Eye (tissue), 1 donor: Measurements from ENCODE around the gene MYO5A.
A peak's percentile ranks its signal among the peaks of the same experiment; 100 is the strongest.

Source experiments
- DNase-seq: peaks from one replicate; pipeline ENCODE4 v3.0.0-alpha.2; 2015

Gene MYO5A

DNA sequence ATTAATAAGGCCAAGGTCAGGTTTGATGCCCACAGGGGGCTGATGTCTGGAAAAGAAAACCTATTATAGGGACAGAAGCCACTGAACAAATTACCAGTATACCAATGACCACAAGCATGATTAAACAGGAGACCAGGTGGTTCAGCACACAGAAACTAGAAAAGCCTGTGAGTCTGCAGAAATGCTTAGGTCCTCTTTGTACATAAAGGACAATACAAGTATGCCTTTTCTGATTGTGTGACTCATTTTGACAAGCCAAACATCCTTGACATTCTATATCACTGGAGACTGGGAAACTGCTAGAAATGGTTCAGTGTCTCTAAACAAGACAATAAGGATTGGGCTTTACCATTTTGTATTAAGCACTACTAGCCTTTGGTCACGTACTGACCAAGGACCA, 119.9 kb downstream of the MYO5A start:
- peak; percentile 48 for DNase-seq

DNA sequence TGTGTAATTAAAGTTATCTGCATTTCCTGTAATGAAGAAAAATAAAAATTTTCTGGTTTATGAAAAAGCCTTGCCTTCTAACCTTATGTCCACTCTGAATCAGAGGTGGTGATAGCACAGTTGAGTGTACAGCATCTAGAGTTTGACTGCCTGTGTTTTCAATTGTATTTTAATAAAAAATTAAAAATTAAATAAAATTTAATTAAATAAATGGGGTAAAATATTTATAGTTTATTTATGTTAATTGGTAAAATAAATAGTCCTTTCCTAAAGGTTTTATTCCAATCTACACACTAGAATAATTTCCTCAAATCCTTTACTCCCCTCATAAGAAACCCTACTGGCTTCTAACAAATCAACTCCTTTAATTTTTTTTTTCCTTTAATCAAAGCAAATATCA, 121.3 kb downstream of the MYO5A start:
- no peak for DNase-seq

DNA sequence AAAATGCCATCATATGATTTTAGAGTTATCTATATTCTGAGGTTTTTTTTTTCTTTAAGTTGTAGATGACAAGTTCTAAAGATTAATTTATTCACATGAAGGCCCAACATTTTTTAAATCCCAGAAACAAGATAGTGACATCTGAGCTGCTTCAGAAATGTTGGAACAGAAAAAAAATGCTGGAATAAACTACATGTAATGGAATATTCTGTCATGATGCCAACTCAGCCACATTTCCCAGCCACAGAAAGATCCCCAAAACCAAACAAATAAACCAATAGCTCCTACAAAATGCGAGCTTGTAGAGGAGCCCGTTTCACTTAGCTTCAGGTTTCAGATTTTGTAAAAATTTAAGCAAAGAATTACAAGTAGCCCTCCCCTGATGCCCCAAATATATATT, 122.1 kb downstream of the MYO5A start:
- no peak for DNase-seq

DNA sequence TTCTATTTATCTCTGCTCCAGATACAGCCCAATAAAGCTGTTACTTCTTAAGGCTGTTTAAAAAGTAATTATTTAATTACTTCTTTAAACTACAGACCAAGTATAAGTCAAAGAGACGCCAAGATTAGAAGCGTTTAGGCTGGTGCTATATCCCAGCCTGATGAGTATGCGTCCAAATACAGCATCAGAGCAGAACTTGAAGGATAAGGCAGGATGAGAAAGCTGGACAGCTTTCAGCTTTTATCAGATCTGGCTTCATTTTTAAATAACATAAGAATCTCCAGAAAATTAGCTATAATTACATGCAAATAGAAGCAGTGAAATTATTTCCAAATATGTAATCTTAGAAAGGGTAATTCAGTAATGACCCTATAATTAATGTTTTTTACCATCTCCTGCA, 122.8 kb downstream of the MYO5A start:
- DNase-seq = no peak

DNA sequence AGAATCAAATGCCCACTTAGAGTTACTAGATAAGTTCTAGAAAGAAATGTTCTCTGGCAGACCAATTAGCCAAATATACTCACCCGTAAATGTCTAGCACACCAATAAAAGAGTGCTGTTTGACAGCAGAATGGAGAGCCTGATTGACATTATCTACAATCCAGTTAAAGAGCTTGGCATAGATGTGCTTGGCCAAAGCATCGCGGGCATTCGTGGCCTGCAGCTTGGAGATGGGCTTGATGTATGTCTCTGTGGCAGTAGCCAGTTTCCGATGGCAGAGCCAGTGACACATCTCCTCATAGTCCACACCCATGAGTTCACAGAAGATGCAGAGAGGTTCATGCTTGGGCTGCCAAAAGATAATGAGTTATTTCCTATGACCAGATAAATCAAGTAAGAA, 131.6 kb downstream of the MYO5A start:
- no peak for DNase-seq

DNA sequence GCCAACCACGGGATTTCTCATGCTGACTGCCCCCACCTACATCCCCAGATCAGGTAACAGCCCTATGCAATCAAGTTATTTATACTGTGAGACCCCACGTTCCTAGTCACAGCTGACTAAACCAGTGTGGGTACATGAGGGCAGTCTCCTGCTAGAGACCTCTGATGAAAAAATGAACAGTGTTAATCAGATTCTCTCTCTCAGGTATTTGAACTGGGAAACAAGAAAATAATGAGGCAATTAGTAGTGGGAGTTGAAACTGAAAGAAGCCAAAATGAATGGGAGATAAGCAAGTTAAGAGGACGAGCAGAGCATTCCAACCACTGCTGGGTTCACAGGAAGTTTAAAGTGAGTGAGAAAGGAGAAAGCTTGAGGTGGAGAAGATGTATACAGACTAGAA, 134.6 kb downstream of the MYO5A start:
- DNase-seq = peak; percentile 4

DNA sequence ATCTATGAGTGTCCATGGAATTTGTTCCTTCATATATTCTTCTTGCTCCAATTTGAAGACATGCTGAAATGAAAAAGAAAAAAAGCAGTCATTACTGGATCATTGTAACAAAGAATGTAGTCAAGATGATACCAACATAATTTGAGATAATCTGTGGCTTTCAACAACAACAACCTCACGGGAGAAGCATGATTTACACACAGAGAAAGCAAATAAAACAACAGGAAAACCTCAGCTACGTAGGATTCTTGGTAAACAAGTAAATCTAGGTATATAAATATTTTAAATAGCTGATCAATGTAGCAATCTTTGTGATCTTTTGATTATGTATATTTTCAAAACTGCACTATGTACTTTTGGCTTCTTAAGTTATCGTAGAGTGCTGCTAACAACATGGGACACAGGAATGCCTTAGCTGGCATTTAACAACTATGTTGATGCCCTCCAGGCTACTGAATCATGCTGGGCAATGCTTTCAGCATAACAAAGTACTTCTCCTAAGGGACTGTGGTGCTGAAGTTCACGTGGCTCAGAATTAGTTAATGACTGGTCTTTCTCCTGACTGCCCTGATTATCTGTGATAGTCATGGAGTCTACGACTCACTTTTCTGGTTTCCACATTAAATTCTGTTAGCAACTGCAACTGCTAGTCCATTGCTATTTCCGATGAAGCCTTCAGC, 136.5 kb downstream of the MYO5A start:
- peak; percentile 3 for DNase-seq

DNA sequence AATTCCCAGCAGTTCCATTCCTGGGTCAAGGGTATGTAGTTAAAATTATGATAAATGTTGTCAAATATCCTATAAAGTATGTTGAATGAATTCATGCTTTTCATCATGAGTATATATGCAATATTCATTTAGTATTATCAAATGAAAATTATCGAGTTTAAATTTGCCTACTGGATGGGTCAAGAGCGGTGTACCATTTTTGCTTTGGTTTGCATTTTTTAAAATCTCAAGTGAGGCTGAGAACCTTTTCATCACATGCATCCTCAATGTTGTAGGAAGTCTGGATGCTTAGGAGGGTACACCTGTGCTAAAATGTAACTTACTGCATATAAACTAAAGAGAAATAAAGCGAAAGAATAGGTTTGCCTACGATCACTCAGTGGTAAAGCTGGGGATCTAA, 137.6 kb downstream of the MYO5A start:
- no peak for DNase-seq

DNA sequence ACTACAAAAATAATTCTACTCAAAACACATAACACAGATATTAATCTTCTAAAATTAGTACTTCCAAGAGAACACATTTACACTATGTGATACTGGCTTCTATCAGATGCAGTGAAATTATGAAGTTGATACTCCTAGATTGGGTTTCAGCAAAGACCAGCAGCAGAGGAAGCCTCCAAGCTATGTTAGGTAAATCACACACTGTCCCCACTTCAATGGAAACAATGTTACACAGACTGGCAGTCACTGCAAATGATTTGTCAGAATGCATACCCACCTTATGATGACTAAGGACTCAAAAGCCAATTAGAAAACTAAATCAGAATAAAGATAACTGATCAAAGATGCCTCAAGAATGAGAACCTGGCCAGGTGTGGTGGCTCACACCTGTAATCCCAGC, 143.0 kb downstream of the MYO5A start:
- DNase-seq = no peak

DNA sequence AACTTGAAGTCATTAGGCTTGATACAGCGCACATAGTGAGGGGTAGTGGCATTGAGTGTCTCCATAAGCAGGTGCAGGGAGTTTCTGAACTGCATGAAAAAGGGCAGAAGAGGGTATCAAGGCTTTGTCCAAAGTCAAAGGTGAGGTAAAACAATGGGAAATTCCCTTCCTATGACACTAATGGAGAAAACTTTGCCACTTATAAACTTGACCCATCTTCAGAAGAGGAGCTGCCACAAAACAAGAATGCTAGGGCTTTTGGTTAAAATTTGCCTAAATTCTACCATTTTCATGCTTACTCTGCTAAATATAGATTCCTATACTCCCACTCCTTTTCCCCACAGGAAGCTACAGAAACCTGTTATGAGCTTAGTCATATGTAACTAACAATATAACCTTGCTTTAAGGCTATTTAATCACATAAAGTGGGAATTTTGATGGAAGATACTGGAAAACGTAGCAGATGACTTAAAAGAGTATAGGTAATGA, 145.5 kb downstream of the MYO5A start:
- no peak for DNase-seq

DNA sequence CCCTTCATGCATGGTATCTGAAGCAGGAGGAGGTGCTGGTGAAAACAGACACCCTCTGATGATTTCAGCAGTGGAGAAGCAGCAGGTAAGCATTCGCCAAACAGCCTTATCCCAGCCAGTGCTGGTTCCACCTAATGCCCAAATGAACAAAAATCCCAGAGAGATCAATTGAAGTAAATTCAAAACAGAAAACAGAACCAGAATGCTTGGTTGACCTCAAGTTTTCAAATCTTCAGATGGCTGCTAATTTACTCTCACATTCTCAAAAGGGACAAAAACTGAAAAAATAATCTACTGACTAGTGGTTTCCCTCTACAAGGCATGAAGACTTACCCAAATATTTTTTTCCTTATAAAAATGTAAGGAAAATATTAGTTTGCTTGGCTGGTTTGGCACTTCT, 146.0 kb downstream of the MYO5A start:
- no peak for DNase-seq

DNA sequence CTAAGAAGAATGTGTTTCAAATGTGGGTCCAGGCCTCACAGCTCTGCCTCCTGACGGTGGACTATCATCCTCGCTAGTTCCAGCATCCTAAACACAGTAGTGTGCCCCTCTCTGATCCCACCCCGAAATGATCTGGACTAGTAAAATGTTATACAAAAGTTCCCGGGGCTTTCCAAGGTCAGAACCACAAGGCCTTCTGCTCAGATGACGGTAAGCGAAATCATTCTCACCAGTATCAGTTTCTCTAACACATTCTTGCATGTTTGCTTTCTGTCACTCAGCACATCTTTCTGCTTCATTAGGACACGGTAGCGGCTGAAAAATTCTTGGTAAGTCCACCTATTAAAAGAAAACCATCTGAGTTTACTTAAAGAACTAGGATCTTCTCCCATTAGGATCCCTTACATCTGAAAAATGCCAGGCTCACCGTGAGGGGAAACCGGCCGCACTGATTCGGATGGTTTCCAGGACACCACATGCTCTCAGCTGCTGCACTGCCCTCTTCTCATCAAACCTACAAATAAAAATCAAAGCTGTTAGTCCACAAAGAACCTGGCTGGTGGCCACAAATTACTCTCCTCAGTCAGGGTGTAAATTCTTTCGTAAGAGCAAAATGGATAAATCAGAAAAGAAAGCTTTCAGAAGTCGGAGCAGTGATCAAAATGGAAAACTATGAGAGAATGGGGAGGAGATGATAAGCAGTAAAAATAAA, 149.1 kb downstream of the MYO5A start:
- no peak for DNase-seq

DNA sequence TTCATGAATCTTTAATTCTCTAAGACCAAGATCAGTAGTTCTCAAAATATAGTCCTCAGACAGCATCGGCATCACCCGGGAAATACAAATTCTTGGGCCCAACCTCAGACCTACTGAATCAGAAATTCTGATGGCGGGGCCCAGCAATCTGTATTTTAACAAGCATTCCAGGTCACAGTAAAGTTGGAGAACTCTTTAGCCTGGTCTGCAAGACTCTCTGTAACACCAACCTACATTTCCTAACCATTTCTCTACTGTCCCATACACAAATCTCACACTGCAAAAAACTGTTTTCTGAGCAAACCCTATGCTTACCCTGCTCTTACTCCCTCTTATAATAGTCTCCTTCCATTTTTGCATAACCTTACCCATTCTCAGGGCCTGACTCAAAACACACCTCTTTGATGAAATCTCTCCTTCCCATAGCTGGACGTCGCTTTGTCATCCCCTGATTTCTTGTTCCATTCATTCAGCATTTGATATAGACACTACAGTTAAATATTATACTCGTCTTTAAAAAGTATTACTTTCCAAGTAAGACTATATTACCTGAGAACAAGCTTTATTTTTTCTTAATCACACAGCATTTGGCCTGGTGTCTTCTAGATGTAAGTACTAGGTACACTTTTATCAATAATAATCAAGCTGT, 149.8 kb downstream of the MYO5A start:
- no peak for DNase-seq

DNA sequence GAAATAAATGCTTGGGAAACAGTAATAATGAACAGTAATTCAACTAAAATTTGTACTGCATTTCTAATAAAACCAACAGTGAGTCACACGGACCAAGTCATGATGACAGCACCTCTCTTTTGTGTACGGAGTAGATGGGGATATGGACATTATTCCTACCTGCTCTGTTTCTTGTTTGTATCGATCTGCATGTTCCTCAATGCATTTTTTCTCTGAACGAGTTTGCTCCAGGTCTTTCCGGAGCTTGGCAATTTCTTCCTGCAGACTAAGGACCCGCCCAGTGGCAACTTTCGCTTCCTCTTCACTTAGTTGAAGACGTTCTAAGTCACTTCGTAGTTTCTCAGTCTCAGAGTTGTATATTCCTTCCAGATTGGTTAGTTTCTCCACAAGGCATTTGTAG, 158.7 kb downstream of the MYO5A start:
- DNase-seq = no peak

DNA sequence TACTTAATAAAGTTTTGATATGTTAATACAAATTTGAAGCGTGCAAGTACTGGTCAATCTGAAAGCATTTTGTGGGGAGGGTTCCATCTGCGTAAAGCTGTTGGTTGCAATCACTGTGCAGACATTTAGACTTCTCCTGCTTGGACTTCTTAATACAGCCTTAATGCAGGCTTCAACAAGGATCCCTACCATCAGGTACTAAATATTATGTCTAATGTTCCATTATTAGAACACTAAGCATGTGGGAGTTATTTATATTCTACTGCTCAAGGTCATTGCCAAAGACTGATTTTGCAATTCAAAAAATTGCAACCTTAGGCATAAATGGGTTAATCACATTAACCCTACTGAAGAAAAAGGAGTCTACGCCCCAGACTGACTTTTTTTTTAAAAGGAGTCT, 159.2 kb downstream of the MYO5A start:
- DNase-seq = no peak

DNA sequence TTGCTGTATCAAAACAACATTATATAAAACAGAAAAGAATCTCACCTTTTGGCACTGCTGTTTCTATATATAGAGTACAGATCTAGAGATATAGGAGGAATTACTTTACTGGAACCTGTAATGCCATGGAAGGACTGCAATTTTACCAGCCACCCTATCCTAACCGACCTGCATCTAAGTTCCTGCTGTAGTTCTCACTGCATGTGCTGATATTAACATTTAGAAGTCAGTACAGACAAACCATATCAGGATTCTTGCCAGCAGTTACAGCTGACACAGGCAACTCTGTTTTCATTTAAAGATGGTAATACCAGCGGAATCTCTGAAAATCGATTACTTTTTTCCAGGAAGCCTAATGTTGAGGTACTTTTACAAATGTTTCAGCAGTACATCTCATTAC, 159.7 kb downstream of the MYO5A start:
- no peak for DNase-seq

DNA sequence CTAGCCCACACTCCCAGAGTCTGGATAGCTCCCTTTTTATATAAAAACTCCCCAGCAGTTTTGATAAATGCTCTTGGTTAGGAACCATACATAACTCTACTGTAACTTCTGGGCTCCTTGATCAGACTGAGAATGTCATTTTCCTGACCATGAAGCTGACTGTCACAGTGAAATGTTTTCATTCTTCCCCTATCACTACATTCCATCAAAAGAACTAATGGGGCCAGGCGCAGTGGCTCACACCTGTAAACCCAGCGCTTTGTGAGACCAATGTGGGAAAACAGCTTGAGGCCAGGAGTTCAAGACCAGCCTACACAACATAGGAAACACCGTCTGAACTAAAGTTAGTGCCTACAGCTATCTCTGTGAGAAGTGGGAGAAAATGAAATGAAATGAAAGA, 160.3 kb downstream of the MYO5A start:
- no peak for DNase-seq

DNA sequence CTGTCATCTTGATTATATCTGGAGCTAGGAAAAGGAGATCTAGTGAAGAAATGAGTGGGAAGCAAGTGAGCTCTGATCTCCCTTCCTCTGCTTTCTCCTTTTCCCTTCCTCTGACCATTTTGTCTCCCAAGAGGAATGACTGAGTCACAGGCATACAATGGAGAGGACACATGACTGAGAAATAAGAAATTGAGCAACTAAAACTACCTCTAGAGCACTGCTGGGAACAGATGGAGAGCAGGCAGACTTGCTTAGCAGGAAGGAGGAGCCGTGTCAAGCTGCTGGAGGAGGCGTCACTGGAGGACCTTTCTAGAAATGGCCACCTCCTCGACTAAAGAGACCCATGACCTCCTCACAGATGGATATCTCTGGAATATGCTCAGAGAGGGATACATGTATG, 166.2 kb downstream of the MYO5A start:
- DNase-seq = peak; percentile 4

DNA sequence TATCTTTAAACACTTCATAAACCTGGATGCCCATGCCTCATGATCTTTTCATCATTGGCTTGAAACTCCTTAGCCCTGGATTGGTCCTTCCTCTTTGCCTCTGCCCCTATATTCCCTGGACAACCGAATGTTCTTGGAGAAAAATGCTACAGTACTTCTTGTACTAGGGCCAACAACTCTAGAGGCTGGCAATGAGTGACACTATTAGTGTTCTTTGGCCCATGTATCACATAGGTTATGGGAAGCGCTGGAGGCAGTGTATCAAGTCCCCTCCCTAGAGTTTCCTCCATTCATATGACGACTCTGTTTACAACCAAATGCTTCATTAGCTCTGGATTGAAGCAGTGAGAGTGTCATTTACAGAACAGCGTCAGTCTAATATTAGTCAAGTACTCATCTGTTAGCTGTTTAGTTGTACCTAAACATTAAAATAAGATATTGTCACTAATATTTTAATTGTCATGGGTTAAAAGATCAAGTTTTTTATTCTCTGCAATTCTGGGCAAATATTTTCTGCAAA, 166.6 kb downstream of the MYO5A start:
- DNase-seq = peak; percentile 6

DNA sequence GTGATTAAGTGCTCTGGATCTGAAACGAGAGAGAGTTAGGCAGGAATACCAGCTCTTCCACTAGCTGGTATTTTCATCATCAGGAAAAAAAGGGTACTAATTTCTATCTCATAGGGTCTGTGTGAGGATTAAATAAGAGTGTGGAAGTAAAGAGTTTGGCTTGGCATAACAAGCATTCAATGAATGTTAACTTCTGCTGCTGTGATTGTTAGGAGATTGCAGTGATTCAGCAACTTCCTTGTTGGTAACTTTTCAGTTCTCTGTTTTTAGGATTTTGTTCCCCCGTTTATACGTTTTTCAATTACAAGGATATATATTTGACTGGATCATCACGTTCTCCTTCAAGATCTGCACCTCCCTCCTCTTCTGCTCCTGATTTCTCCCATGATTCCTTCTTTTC, 167.2 kb downstream of the MYO5A start:
- no peak for DNase-seq

DNA sequence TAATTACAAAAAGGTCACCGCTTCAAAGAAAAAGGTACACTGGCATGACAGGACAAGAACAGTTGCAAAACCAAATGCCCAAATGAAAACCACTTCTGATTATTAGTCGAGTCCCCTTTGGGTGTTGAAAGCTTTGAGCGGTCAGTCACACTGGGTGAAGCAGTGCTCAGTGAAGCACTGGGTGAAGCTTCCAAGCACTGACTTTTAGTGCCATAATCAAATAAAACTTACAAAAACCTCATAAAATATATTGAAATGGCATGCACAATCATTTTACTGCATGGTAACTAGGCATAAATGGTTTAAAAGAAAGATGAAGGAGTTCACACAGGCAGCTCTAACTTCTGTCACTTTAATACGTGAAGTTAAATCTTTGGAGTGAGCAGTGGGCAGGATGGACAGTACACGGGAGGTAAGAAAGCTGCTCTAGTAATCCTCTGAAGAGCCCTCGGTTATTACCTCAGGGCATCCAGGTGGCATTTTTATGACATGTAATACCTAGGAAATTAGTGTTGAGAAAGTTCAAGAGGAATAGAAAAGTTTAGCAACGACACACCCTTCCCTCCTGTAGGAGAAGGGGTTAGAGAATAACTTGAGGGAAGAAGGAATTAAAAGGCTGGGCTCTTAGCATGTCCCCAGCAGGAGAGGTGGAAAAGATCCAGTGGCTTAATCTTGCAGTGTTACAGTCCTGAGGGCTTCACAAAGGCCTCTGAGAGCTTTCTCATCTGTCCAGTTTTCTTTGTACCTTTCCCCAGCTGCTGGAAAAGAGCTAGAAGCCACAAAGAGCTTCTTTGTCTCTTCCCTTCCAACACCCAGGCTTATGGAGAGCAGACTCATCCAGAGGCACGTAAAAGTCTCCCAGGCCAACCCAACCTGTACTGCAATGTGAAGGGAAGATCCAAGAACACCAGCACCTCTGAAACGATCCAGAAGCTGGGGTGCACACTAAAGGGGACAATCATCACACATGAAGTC, 168.2 kb downstream of the MYO5A start:
- DNase-seq = no peak

DNA sequence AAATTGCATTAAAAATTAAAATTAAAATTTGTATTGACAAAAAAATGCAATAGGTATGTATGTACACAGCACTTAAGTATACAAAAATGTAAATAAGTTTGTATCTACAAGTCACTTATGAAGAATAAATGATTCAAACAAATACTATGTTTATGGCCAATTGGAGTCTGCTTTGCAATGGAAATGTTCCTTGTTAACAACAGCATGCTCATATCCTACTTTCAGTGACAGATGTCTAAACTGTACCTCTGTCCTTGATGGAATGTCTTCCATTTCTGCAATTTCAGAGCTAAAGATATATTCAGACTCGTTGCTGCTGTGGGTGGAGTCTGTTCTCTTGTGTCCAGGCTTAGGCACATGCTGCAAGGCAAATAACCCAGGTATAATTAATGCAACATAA, 169.0 kb downstream of the MYO5A start:
- no peak for DNase-seq

DNA sequence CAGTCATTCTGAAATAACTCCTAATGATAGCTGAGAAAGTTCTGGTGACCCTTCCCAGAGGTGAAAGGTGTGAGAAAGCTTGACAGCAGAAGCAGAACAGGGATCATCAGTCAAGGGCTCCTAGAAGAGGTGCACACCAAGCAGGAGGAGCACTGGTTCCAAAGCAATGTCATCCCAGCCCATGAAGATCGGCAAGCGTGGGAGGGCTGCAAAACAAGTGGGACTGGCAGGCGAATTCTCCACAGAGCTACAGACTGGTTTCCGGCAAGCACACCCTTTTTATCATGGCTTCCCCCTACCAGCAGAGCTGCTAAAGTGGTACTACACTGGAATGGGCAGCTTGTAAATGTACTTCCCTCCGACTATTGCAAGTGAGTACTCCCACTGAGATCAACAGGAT, 170.7 kb downstream of the MYO5A start:
- no peak for DNase-seq
